ENCODE data around the gene ANKS1B. TPM values are rescaled to one million over a fixed set of nuclear protein-coding genes. Genes with fewer than 3 reads are reported as not detected.

ANKS1B gene
- total RNA-seq, 2 donors from 2014 or later = 1.8 to 2.0 TPM

GRCh38 chr12:99549196-99549595 is 435.5 kb downstream of the ANKS1B start:
- peaks cover 13% of the 10 kb centered on the region for H3K9me3 Mint-ChIP-seq
- no peaks in the 10 kb centered on the region for H3K27me3 Mint-ChIP-seq
- H3K4me3 Mint-ChIP-seq = no peak overlapping the region
- no peaks in the 10 kb centered on the region for H3K36me3 Mint-ChIP-seq (ENCODE audit: low read depth)
- no peak overlapping the region for H3K27ac Mint-ChIP-seq
- no peak for ATAC-seq (replicated peaks)
- H3K4me1 Mint-ChIP-seq = no peaks in the 10 kb centered on the region

GRCh38 chr12:99544457-99544856 is 440.3 kb downstream of the ANKS1B start:
- H3K36me3 Mint-ChIP-seq (ENCODE audit: low read depth) = no peaks in the 10 kb centered on the region
- no peaks in the 10 kb centered on the region for H3K27me3 Mint-ChIP-seq
- no peak overlapping the region for H3K4me3 Mint-ChIP-seq
- H3K9me3 Mint-ChIP-seq = peaks cover 3% of the 10 kb centered on the region
- no peak overlapping the region for H3K27ac Mint-ChIP-seq
- H3K4me1 Mint-ChIP-seq = no peaks in the 10 kb centered on the region
- ATAC-seq (replicated peaks) = no peak

GRCh38 chr12:99529966-99530365 is 454.8 kb downstream of the ANKS1B start:
- no peaks in the 10 kb centered on the region for H3K36me3 Mint-ChIP-seq (ENCODE audit: low read depth)
- H3K4me3 Mint-ChIP-seq = no peak overlapping the region
- no peak overlapping the region for H3K27ac Mint-ChIP-seq
- no peaks in the 10 kb centered on the region for H3K4me1 Mint-ChIP-seq
- ATAC-seq (replicated peaks) = no peak
- peaks cover 4% of the 10 kb centered on the region for H3K9me3 Mint-ChIP-seq
- no peaks in the 10 kb centered on the region for H3K27me3 Mint-ChIP-seq

GRCh38 chr12:99528478-99528877 is 456.3 kb downstream of the ANKS1B start:
- no peaks in the 10 kb centered on the region for H3K36me3 Mint-ChIP-seq (ENCODE audit: low read depth)
- peaks cover 4% of the 10 kb centered on the region for H3K9me3 Mint-ChIP-seq
- H3K27me3 Mint-ChIP-seq = no peaks in the 10 kb centered on the region
- H3K4me3 Mint-ChIP-seq = no peak overlapping the region
- no peak overlapping the region for H3K27ac Mint-ChIP-seq
- H3K4me1 Mint-ChIP-seq = no peaks in the 10 kb centered on the region
- no peak for ATAC-seq (replicated peaks)

- H3K4me3 Mint-ChIP-seq = no peak overlapping the region
- H3K4me1 Mint-ChIP-seq = no peaks in the 10 kb centered on the region
- H3K27ac Mint-ChIP-seq = no peak overlapping the region
- no peaks in the 10 kb centered on the region for H3K36me3 Mint-ChIP-seq (ENCODE audit: low read depth)
- H3K27me3 Mint-ChIP-seq = no peaks in the 10 kb centered on the region
- no peak for ATAC-seq (replicated peaks)
- H3K9me3 Mint-ChIP-seq = peaks cover 4% of the 10 kb centered on the region
Observed at GRCh38 chr12:99523853-99524252, 460.9 kb downstream of the ANKS1B start.

- ATAC-seq (replicated peaks) = no peak
- Mint-ChIP-seq H3K9me3 (peaks cover 4% of the 10 kb centered on the region), H3K36me3 (ENCODE audit: low read depth) (no peaks in the 10 kb centered on the region), H3K4me1 (no peaks in the 10 kb centered on the region), H3K27me3 (no peaks in the 10 kb centered on the region), H3K4me3 (no peak overlapping the region), H3K27ac (no peak overlapping the region)
Observed at GRCh38 chr12:99522456-99522855, 462.3 kb downstream of the ANKS1B start.

GRCh38 chr12:99521664-99522063 is 463.1 kb downstream of the ANKS1B start:
- Mint-ChIP-seq H3K27me3 (no peaks in the 10 kb centered on the region), H3K36me3 (ENCODE audit: low read depth) (no peaks in the 10 kb centered on the region), H3K4me3 (no peak overlapping the region), H3K4me1 (no peaks in the 10 kb centered on the region), H3K9me3 (peaks cover 4% of the 10 kb centered on the region), H3K27ac (no peak overlapping the region)
- ATAC-seq (replicated peaks) = no peak

- no peaks in the 10 kb centered on the region for H3K4me1 Mint-ChIP-seq
- H3K36me3 Mint-ChIP-seq (ENCODE audit: low read depth) = no peaks in the 10 kb centered on the region
- no peak overlapping the region for H3K27ac Mint-ChIP-seq
- no peak overlapping the region for H3K4me3 Mint-ChIP-seq
- no peak for ATAC-seq (replicated peaks)
- H3K27me3 Mint-ChIP-seq = no peaks in the 10 kb centered on the region
- peaks cover 14% of the 10 kb centered on the region for H3K9me3 Mint-ChIP-seq
Observed at GRCh38 chr12:99513066-99513465, 471.7 kb downstream of the ANKS1B start.

- H3K36me3 Mint-ChIP-seq (ENCODE audit: low read depth) = no peaks in the 10 kb centered on the region
- no peak overlapping the region for H3K4me3 Mint-ChIP-seq
- no peaks in the 10 kb centered on the region for H3K27me3 Mint-ChIP-seq
- ATAC-seq (replicated peaks) = no peak
- no peaks in the 10 kb centered on the region for H3K4me1 Mint-ChIP-seq
- H3K9me3 Mint-ChIP-seq = peaks cover 20% of the 10 kb centered on the region
- no peak overlapping the region for H3K27ac Mint-ChIP-seq
Observed at GRCh38 chr12:99505805-99506204, 478.9 kb downstream of the ANKS1B start.

GRCh38 chr12:99498756-99499155 is 486.0 kb downstream of the ANKS1B start:
- H3K4me3 Mint-ChIP-seq = no peak overlapping the region
- H3K27ac Mint-ChIP-seq = no peak overlapping the region
- H3K9me3 Mint-ChIP-seq = peaks cover 28% of the 10 kb centered on the region
- no peaks in the 10 kb centered on the region for H3K36me3 Mint-ChIP-seq (ENCODE audit: low read depth)
- H3K4me1 Mint-ChIP-seq = no peaks in the 10 kb centered on the region
- no peaks in the 10 kb centered on the region for H3K27me3 Mint-ChIP-seq
- ATAC-seq (replicated peaks) = no peak

- ATAC-seq (replicated peaks) = no peak
- no peaks in the 10 kb centered on the region for H3K27me3 Mint-ChIP-seq
Observed at GRCh38 chr12:99495799-99496198, 488.9 kb downstream of the ANKS1B start.

GRCh38 chr12:99493197-99493596 is 491.5 kb downstream of the ANKS1B start:
- no peak for ATAC-seq (replicated peaks)
- Mint-ChIP-seq H3K27me3 (no peaks in the 10 kb centered on the region), H3K4me3 (no peak overlapping the region), H3K4me1 (no peaks in the 10 kb centered on the region), H3K27ac (no peak overlapping the region), H3K9me3 (peaks cover 12% of the 10 kb centered on the region), H3K36me3 (ENCODE audit: low read depth) (no peaks in the 10 kb centered on the region)

More at GRCh38 chr12:99495799-99496198, 488.9 kb downstream of the ANKS1B start:
- Mint-ChIP-seq H3K9me3 (peaks cover 16% of the 10 kb centered on the region), H3K36me3 (ENCODE audit: low read depth) (no peaks in the 10 kb centered on the region), H3K4me3 (no peak overlapping the region), H3K4me1 (no peaks in the 10 kb centered on the region), H3K27ac (no peak overlapping the region)

GRCh38 chr12:99486277-99486676 is 498.5 kb downstream of the ANKS1B start:
- Mint-ChIP-seq H3K27ac (no peak overlapping the region), H3K4me3 (no peak overlapping the region), H3K27me3 (no peaks in the 10 kb centered on the region), H3K9me3 (peaks cover 10% of the 10 kb centered on the region), H3K4me1 (no peaks in the 10 kb centered on the region), H3K36me3 (ENCODE audit: low read depth) (no peaks in the 10 kb centered on the region)
- ATAC-seq (replicated peaks) = no peak

- Mint-ChIP-seq H3K9me3 (peaks cover 3% of the 10 kb centered on the region), H3K27ac (no peak overlapping the region), H3K36me3 (ENCODE audit: low read depth) (no peaks in the 10 kb centered on the region), H3K27me3 (no peaks in the 10 kb centered on the region), H3K4me1 (no peaks in the 10 kb centered on the region), H3K4me3 (no peak overlapping the region)
- no peak for ATAC-seq (replicated peaks)
Observed at GRCh38 chr12:99479149-99479548, 505.6 kb downstream of the ANKS1B start.

- no peak overlapping the region for H3K4me3 Mint-ChIP-seq
- no peaks in the 10 kb centered on the region for H3K27me3 Mint-ChIP-seq
- ATAC-seq (replicated peaks) = no peak
- H3K36me3 Mint-ChIP-seq (ENCODE audit: low read depth) = no peaks in the 10 kb centered on the region
- H3K4me1 Mint-ChIP-seq = no peaks in the 10 kb centered on the region
- no peak overlapping the region for H3K27ac Mint-ChIP-seq
- H3K9me3 Mint-ChIP-seq = peaks cover 3% of the 10 kb centered on the region
Observed at GRCh38 chr12:99476956-99477355, 507.8 kb downstream of the ANKS1B start.

- H3K36me3 Mint-ChIP-seq (ENCODE audit: low read depth) = no peaks in the 10 kb centered on the region
- H3K27ac Mint-ChIP-seq = no peak overlapping the region
- H3K9me3 Mint-ChIP-seq = peaks cover 16% of the 10 kb centered on the region
- H3K4me1 Mint-ChIP-seq = no peaks in the 10 kb centered on the region
- H3K4me3 Mint-ChIP-seq = no peak overlapping the region
- ATAC-seq (replicated peaks) = no peak
- H3K27me3 Mint-ChIP-seq = no peaks in the 10 kb centered on the region
Observed at GRCh38 chr12:99455350-99456035, 529.2 kb downstream of the ANKS1B start.
